GM19468 (cell line): ENCODE measurements around the gene MZT1.
A peak's percentile ranks its signal among the peaks of the same experiment; 100 is the strongest.
"Not testable (repeated sequence)": the region's sequence is repeated elsewhere in the genome, so short reads cannot be mapped to it uniquely, and the experiment has no call there.

ENCODE experiments used
- ATAC-seq: cut with Tn5 transposase; IDR thresholded peaks from one replicate; pipeline ENCODE4 v1.9.1; 2021; ENCODE audit warnings: mild to moderate bottlenecking, moderate library complexity, moderate number of reproducible peaks; ENCODE audit not compliant: unreplicated experiment; ENCODE audit errors: extremely low read depth

MZT1 gene, protein sequence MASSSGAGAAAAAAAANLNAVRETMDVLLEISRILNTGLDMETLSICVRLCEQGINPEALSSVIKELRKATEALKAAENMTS

GRCh38 chr13:72727417-72728289 is at the start of gene MZT1, which contains the start of gene BORA:
MZT1 (minus strand) TSS chr13:72727629; CDS start chr13:72727602, 27 bp downstream.
BORA (plus strand) TSS chr13:72727923; CDS start chr13:72728941, 1,018 bp downstream.
- peak; percentile 99 for ATAC-seq

GRCh38 chr13:72774019-72774418 is 46.6 kb upstream of the MZT1 start:
- ATAC-seq, result no peak

- ATAC-seq, result no peak
Measured at GRCh38 chr13:72763411-72763810, 36.0 kb upstream of the MZT1 start.

GRCh38 chr13:72760189-72760588 is 32.8 kb upstream of the MZT1 start:
- ATAC-seq, result no peak

DNA sequence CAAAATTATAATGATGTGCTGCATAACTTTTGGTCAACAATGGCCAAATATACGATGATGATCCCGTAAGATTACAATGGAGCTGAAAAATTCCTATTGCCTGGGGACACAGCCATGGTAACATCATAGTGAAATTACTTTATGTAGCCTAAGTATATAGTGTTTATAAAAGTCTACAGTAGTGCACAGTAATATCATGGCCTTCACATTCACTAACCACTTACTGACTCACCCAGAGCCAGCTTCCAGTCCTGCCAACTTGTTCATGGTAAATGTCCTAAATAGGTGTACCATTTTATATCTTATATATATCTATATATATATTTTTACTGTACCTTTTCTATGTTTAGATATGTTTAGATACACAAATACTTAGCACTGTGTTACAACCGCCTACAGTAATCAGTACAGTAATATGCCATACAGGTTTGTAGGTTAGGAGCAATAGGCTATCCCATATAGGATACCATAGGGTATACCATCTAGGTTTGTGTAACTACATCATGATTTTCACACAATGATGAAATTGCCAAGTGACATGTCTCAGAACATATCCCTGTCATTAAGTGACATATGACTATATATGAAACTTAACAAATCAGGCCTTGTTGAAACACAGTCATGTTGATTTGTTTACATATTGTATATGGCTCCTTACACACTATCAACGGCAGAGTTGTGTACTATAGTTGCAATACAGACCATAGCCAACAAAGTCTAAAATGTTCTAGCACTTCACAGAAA is 30.5 kb upstream of the MZT1 start:
- ATAC-seq, result no peak

DNA sequence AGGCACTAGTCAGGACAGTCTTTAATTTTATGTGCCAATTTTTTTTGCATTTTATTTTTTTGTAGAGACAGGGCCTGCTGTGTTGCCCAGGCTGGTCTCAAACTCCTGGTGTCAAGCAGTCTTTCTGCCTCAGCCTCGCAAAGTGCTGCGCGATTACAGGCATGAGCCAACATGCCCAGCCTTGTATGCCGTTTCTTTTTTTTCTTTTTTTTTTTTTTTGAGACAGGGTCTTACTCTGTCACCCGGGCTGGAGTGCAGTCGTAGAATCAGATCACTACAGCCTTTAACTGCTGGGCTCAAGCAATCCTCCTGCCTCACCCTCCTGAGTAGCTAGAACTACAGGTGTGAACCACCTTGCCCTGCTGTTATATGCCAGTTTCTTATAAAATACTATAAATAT is 26.7 kb upstream of the MZT1 start:
- ATAC-seq, result no peak

DNA sequence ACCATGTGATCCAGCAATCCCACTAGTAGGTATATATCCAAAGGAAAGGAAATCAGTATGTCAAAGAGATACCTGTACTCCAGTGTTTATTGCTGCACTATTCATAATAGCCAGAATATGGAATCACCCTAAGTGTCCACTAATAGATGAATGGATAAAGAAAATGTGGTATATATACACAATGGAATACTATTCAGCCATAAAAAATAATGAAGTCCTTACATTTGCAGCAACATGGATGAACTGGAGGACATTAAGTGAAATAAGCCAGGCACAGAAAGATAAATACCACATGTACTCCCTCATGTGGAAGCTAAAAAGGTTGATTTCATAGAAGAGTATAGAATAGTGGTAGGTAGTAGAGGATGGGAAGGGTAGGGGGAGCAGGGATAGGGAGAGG is 23.8 kb upstream of the MZT1 start:
- ATAC-seq, result no peak

DNA sequence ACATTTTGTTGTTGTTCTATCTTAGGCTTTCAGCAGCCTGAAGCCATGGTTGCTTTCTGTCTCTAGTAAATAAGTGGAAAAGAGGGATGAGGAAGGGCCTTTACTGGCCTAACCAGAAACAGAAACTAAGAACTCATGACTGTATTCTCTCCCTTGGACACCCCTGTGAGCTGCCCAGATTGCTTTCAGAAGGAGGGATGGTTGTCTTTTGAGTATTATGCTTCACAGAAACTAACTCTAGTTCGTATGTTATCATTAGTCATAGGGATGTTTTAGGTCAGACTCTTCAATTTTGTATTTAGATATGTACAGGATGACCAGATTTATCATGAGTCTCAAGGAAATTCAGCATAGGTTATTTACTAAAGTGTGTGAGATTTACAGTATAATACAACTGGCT is 17.8 kb upstream of the MZT1 start:
- ATAC-seq, result no peak

DNA sequence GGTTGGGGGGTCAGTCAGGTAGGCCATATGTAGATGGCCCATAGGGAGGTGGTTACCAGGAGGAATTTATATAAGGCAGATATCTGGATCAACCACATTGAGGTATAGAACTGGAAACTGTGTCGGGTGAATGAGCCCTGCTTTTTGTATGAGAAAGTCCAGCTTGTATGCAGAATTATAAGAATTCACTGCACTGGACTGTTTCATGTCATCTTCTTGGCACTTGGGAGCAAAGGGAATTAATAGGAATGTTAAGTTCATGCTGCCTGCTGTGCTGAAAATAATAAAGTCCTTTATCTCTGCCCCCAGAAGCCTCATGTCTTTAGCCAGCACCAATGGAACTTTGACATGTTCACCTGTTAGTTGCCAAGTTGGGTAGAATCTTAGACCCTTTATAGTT is 12.6 kb upstream of the MZT1 start:
- ATAC-seq, result no peak

- ATAC-seq, result no peak
Measured at GRCh38 chr13:72737033-72737432, 9.6 kb upstream of the MZT1 start.

DNA sequence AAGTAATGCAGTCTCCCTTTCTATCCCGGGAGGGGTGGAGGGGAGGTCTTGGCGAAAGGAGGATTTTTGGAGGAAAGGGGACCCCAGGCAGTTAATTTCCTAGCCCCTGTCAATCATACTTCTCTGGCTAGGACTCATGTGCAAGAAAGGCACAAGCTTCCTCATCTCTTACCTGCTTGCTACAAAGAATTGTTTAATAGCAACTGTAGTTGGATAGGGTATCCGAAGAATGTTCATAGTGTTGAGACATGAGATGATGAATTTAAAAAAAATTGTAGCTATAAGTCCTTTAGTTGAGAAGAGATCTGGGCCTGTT is 819 bp upstream of the MZT1 start:
- ATAC-seq, result no peak

- peak; percentile 2 for ATAC-seq
Measured at GRCh38 chr13:72726726-72727416, 558 bp downstream of the MZT1 start.

GRCh38 chr13:72726185-72726584 is 1.2 kb downstream of the MZT1 start:
- not testable (repeated sequence) for ATAC-seq

- no peak for ATAC-seq
Measured at GRCh38 chr13:72716776-72717175, 10.7 kb downstream of the MZT1 start.

GRCh38 chr13:72700509-72700908 is 26.9 kb downstream of the MZT1 start:
- ATAC-seq, result no peak

GRCh38 chr13:72698164-72698563 is 29.3 kb downstream of the MZT1 start:
- ATAC-seq, result no peak

GRCh38 chr13:72696579-72696978 is 30.9 kb downstream of the MZT1 start:
- no peak for ATAC-seq

DNA sequence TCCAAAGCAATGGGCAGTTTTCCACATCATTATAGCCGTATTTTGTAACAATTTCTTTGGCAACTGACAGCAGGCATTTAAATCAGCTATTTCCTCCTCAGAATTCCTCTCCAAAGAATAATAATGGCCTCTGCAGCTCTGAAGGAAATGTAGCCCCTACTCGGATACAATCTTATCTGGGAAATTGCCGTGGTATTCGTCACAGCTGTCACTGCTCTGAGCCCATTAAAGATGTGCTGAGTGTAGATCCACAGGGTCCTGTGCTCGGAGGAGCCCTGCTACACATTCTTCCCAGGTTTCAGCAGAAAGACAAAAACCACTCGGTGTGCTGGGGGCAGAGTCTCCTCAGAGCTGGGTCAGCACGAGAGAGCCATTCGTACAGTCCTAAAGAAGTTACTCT is 33.1 kb downstream of the MZT1 start:
- ATAC-seq, result no peak

DNA sequence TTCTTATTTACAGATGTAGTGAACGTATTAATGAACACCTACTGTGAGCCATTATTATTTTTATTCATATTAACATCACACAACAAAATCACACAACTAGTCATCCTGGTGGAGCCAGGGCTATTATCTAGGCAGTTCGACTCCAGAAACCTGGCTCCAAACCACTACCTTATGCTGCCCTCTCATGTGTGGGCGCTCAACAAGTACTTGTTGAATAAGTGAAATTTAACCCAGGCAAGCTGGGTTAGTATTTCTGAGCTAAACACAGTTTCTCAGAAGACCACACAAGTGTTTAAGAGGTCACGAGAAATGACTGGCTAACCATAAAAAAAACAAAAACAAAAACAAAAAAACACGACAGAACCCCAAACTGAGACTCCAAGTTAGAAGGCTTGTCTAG is 33.6 kb downstream of the MZT1 start:
- no peak for ATAC-seq

- no peak for ATAC-seq
Measured at GRCh38 chr13:72692884-72693514, 34.4 kb downstream of the MZT1 start.
